ENCODE data around the gene GMPS.
A peak's percentile ranks its signal among the peaks of the same experiment; 100 is the strongest.
"Not testable (repeated sequence)": the region's sequence is repeated elsewhere in the genome, so short reads cannot be mapped to it uniquely, and the experiment has no call there.

GMPS gene

GRCh38 chr3:155872904-155873646, 2.6 kb downstream of the GMPS start:
- DNase-seq = no peak

GRCh38 chr3:155876037-155876436, 5.6 kb downstream of the GMPS start:
- DNase-seq = no peak

GRCh38 chr3:155876503-155876902, 6.1 kb downstream of the GMPS start:
- DNase-seq = no peak

GRCh38 chr3:155880286-155880685, 9.8 kb downstream of the GMPS start:
- no peak for DNase-seq

- DNase-seq = no peak
Observed at GRCh38 chr3:155884292-155884691, 13.8 kb downstream of the GMPS start.

- DNase-seq = no peak
Observed at GRCh38 chr3:155885292-155885691, 14.8 kb downstream of the GMPS start.

- DNase-seq = not testable (repeated sequence)
Observed at GRCh38 chr3:155886348-155886747, 15.9 kb downstream of the GMPS start.

- DNase-seq = no peak
Observed at GRCh38 chr3:155886915-155887314, 16.5 kb downstream of the GMPS start.

- DNase-seq = no peak
Observed at GRCh38 chr3:155889212-155889611, 18.8 kb downstream of the GMPS start.

- DNase-seq = no peak
Observed at GRCh38 chr3:155889952-155890351, 19.5 kb downstream of the GMPS start.

- DNase-seq = peak; percentile 17
Observed at GRCh38 chr3:155890671-155891190, 20.3 kb downstream of the GMPS start.

GRCh38 chr3:155891321-155891720, 20.9 kb downstream of the GMPS start:
- DNase-seq = no peak

- no peak for DNase-seq
Observed at GRCh38 chr3:155895379-155895900, 25.0 kb downstream of the GMPS start.

GRCh38 chr3:155906900-155907299, 36.5 kb downstream of the GMPS start:
- DNase-seq = no peak

GRCh38 chr3:155908086-155908485, 37.6 kb downstream of the GMPS start:
- no peak for DNase-seq

GRCh38 chr3:155908605-155909004, 38.2 kb downstream of the GMPS start:
- DNase-seq = no peak

GRCh38 chr3:155912090-155912489, 41.6 kb downstream of the GMPS start:
- DNase-seq = no peak

GRCh38 chr3:155912579-155913190, 42.2 kb downstream of the GMPS start:
- no peak for DNase-seq

- DNase-seq = no peak
Observed at GRCh38 chr3:155917781-155918180, 47.3 kb downstream of the GMPS start.

- no peak for DNase-seq
Observed at GRCh38 chr3:155919728-155920127, 49.3 kb downstream of the GMPS start.

- DNase-seq = no peak
Observed at GRCh38 chr3:155921486-155921885, 51.0 kb downstream of the GMPS start.

GRCh38 chr3:155934230-155934629, 63.8 kb downstream of the GMPS start:
- no peak for DNase-seq

GRCh38 chr3:155938409-155938808, 68.0 kb downstream of the GMPS start:
- no peak for DNase-seq

- DNase-seq = no peak
Observed at GRCh38 chr3:155941354-155941753, 70.9 kb downstream of the GMPS start.

All from GF-D8 (cell line).